A172 (cell line): ENCODE measurements around the gene ARID5B. TPM values are rescaled to one million over a fixed set of nuclear protein-coding genes. Genes with fewer than 3 reads are reported as not detected.

Experiments
- DNase-seq: peaks from one replicate; pipeline ENCODE4 v3.0.0-alpha.2; 2015; ENCODE audit warnings: low spot score
- total RNA-seq: library from RNA; depleted of rRNA; stranded (reverse); fragments of >200 nt; shearing (Covaris generic); gene quantifications from 2 replicates; pipeline ENCODE4 v1.2.3, GENCODE V29; 2014

Gene ARID5B
- total RNA-seq, 1 experiment from 2014 or later = 17.6 TPM

GRCh38 chr10:62029401-62029800 is 127.9 kb downstream of the ARID5B start:
- no peak for DNase-seq

DNA sequence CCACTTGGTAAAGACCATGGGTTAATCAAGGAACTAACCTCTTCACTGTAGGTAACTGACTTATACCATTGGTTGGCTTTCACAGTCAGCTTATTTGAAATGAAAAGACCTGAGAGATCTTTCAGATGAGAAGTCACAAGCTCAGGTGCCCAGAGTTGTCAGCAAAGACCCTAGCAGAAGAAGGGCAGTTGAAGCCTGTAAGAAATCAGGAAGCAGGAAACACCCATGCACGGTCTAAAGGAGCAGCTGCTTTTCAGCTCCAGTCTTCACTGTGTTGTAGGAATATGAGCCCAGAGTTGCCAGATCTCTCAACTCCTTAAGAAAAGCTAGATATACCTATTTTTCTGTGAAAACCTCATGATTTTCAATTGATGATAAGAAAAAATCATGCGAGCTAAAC is 130.0 kb downstream of the ARID5B start:
- DNase-seq = no peak

GRCh38 chr10:62033125-62033524 is 131.6 kb downstream of the ARID5B start:
- no peak for DNase-seq

- DNase-seq = no peak
These were observed 132.7 kb downstream of the ARID5B start for GRCh38 chr10:62034096-62034640.

GRCh38 chr10:62036186-62037081 is 134.9 kb downstream of the ARID5B start:
- DNase-seq = no peak

DNA sequence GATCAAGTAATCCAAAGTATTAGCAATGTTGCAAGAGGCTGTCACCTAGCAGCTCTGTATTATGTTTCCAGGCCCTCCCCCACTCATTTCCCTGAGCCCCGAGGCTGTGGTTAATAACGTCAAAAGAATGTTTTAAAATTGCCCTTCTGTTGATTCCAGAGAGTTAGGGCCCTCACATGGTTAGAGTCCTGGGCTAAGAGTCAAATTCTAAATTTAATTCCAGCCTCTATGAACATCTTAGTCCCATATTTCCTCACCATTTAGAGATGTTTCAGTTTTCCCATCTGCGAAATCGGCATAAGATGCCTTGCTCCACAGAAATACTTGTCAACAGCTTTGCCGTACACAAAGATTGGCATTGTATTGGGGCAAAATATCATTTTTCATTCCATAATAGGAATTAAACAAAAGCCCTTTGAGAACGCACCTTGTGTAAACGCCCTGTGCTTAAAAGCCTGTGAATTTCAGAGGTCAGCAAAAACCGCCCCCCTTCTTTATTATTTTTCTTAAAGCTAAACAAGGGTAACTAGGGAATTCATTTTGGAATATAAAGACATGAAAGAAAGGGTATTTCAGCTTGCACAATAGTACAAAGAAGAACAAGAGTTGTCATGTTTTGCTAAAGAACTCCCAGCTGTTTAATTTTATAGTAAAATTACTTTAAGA is 135.8 kb downstream of the ARID5B start:
- no peak for DNase-seq

GRCh38 chr10:62037890-62038608 is 136.6 kb downstream of the ARID5B start:
- no peak for DNase-seq

- peak; percentile 78 for DNase-seq
These were observed 137.2 kb downstream of the ARID5B start for GRCh38 chr10:62038609-62039190.

- DNase-seq = no peak
These were observed 138.5 kb downstream of the ARID5B start for GRCh38 chr10:62039954-62040353.

GRCh38 chr10:62040881-62041280 is 139.4 kb downstream of the ARID5B start:
- DNase-seq = no peak

- no peak for DNase-seq
These were observed 142.0 kb downstream of the ARID5B start for GRCh38 chr10:62043421-62044021.

DNA sequence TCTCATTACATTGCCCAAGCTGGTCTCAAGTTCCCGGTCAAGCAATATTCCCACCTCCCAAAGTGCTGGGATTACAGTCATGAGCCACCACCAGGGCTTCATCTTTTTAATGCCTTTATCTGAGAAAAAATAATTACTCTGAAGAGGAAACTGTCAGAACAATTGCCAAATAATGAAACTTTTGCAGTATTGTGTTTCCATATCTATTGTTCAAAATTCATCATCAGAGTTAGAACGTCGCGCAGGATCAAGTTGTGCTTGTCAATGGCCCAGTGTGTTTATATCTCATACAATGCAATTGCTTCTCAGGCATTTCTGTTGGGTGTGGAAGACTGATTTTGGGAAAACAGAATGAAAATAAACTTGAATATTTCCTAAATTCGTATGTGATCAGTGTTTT is 143.1 kb downstream of the ARID5B start:
- no peak for DNase-seq

GRCh38 chr10:62045765-62046521 is 144.4 kb downstream of the ARID5B start:
- DNase-seq = peak; percentile 88

DNA sequence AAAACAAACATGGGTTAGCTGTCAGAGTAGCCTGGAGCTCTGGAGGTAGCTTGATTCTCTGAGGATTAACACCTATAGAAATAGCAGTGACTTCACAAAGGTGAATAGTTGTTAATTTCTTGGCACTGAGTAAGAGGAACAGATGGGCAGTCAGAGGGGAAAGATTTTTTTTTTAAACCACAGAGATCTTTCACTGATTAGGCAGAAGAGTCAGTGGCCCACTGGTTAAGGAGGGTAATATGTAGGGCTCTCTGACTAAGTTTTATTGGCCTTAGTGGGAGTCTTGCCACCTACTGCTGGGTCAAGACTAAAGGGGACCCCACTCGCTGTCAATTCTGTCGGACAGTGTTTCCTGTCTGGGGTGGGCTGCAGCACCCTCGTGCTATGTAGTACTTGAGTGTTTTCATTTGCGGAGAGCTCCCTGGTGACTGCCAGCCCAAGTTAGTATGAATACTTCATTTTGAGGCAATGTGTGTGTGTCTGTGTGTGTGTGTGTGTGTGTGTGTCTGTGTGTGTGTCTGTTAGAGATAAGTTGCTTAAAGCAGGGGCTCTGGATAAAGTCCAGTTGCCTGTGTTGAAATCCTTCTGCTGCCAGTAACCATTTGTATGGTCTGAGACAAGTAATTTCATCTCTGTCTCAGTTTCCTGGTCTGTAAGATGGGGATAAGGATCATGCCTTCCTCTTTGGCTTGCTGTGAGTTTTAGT is 145.2 kb downstream of the ARID5B start:
- DNase-seq = peak; percentile 85

- DNase-seq = no peak
These were observed 145.9 kb downstream of the ARID5B start for GRCh38 chr10:62047228-62047892.

DNA sequence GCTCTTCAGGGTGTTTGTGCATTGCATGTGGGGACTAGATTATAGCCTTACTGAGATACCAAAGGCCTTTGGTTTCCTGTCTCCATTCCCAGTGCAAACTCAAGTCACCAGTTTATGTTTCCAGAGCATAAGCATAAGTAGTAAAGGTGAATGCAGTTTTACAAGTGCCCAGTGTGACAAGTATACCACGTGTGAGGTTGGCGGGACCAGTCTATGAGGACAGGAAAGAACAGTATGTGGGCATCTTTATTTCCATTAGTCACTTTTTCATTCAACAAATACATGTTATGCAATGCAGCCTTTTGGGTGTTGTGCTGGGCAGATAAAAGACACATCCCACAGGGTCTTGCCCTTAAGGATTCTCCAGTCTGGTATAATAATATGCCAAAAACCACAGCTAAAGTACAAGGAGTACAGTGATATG is 146.5 kb downstream of the ARID5B start:
- no peak for DNase-seq

DNA sequence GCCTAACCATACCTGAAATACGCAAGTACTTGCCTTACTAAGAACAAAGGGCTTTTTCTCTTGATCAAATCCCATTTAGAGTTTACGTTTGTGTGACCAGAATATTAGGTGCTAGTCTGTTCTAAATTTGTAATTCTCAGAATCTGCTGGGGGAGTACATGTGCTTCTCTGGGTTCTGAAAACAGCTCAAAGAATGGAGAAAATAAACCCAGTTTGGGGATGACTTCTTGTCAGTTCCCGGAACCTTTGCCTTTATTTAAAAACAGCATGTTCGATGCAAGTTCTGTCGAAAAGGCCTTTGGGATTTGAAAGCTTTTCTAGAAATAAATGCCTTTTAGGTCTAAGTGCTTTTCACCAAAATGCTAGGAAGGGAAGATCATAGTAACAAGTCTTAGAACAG is 147.0 kb downstream of the ARID5B start:
- no peak for DNase-seq

DNA sequence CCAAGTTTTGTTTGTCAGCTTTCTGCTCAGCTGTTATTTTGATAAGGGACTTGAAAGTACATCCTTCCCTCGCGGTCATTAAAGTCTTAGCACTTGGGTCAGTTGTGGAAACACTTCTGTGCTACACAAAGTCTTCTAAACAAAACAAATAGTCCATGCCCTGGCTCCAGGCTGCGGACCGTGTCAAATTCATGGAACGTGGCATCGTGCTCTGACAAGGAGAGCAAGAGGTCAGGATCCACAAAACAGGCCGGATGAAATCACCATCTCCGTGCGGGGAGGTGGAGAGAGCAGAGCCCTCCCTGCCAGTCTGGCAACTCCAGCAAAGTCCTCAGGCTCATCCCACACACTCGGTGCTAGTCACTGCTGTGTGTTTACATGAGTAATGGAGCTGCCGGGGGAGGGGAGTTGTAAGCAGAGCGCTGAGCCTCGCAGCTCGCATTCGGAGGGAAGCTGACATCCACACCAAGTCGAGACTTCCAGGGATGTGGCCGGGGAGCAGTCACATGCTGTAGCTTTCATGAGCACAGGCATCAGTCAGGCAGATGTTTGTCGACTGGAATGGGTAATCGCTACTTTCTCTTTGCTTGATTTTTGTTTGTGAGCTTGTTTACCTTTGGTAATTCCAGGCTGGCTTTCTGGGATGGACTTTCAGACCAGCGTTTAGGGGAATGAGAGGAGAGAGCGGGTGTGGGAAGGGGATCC is 147.6 kb downstream of the ARID5B start:
- peak; percentile 90 for DNase-seq
